H1 (cell line): ENCODE measurements around the gene EPN2. TPM values are rescaled to one million over a fixed set of nuclear protein-coding genes. Genes with fewer than 3 reads are reported as not detected.

Experiments
- CTCF ChIP-seq, 3 experiments: IDR thresholded peaks; 1 replicate in 2 of 3; 2 replicates in 1 of 3; pipeline versions ENCODE4 v1.5.1 to v1.6.1; 2011; ENCODE audit warnings: low read length in 3 of 3, mild to moderate bottlenecking in 3 of 3, inconsistent platforms in 2 of 3, low read depth in 1 of 3, moderate library complexity in 1 of 3; ENCODE audit not compliant: insufficient read depth in 1 of 3; ENCODE audit errors: control extremely low read depth in 1 of 3
- polyA plus RNA-seq, 7 experiments: library from polyadenylated mRNA; depleted of rRNA in 3 of 7; stranded (reverse) in 5 of 7; unstranded in 2 of 7; fragments of >200 nt in 5 of 7; fragments of 200-250 nt in 2 of 7; gene quantifications; 1 replicate in 5 of 7; 2 replicates in 1 of 7; 4 replicates in 1 of 7; pipeline versions ENCODE4 v1.2.1 to v1.2.3, GENCODE V29; 2011 to 2013; ENCODE audit warnings: missing spikeins in 2 of 7, mixed read lengths in 2 of 7
- total RNA-seq: library from RNA; stranded (reverse); fragmentation: NEBNext Ultra II Directional; extraction: Animal tissue kit (Norgen Biotek cat#: 25700); gene quantifications from 2 replicates; pipeline ENCODE4 v1.2.1, GENCODE V29; 2021

The EPN2 gene
- total and polyA plus RNA-seq, 2 of the 8 experiments (the other 6 are each of a cell fraction or from before 2014, with no cell fraction given): 28.7 to 55.8 TPM

DNA sequence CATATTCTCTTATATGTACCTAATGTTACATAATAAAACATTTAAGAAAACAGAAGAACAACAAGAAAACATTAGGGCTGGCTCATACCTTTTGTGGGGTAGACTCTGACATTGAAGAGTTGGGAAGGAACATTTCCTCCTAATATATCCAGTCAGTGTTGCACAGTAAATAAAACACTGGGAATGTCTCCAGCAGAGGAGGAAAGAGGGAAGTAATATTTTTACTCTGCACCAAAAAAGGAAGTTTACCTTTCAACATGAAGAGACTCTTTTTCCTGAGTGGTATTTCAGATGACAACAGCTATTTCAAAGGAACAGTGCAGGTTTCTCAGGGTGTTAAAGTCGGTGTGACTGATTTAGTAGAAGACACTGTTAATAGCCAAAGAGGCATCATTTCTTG, 31.9 kb downstream of the EPN2 start (continued):
- no peak for TF ChIP-seq CTCF (IDR thresholded peaks at IDR 0.05; ENCODE audit: control extremely low read depth in 1 of 3, insufficient read depth in 1 of 3, low read depth in 1 of 3, low read length in 3 of 3)
- TF ChIP-seq, all 59 proteins: peak for 0
